Putamen (tissue), 1 donor: Measurements from ENCODE around the gene POLR2E.
"Not testable (repeated sequence)": the region's sequence is repeated elsewhere in the genome, so short reads cannot be mapped to it uniquely, and the experiment has no call there.

Experiments
- DNase-seq: peaks from one replicate; pipeline ENCODE4 v3.0.0-alpha.2; 2016; ENCODE audit warnings: low spot score

Gene POLR2E

DNA sequence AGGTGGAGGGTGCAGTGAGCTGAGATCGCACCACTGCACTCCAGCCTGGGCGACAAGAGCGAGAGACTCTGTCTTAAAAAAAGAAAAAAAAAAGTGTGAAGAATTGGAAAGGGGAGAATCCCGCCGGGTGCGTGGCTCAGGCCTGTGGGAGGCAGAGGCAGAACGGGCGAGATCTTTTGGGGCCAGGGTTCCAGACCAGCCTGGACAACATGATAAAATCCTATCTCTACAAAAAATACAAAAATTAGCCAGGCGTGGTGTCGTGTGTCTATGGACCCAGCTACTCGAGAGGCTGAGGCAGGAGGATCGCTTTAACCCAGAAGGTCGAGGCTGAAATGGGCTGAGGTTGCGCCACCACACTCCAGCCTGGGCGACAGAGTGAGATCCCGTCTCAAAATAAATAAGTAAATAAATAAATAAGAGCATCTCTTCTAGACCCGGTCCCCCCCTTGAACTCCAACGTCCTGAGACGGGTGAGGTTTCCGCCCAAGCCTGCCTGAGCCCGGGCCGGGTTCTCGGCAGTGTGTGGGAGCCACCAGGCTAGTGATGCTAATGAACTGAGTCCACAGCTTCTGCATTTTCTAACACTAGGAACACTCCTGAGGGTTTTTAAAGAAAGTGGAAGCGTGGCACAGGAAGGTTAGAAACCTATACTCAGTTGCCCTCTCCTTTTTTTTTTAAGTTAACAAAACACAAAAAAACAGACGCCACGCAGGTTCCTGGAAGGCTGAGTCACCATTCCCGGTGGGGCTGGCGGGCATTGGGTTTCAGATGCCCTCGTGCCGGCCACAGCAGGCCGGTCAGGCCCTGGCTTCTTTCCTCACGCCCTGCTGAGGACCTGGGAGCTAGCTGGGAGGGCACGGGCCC is 30.7 kb upstream of the POLR2E start:
- no peak for DNase-seq

DNA sequence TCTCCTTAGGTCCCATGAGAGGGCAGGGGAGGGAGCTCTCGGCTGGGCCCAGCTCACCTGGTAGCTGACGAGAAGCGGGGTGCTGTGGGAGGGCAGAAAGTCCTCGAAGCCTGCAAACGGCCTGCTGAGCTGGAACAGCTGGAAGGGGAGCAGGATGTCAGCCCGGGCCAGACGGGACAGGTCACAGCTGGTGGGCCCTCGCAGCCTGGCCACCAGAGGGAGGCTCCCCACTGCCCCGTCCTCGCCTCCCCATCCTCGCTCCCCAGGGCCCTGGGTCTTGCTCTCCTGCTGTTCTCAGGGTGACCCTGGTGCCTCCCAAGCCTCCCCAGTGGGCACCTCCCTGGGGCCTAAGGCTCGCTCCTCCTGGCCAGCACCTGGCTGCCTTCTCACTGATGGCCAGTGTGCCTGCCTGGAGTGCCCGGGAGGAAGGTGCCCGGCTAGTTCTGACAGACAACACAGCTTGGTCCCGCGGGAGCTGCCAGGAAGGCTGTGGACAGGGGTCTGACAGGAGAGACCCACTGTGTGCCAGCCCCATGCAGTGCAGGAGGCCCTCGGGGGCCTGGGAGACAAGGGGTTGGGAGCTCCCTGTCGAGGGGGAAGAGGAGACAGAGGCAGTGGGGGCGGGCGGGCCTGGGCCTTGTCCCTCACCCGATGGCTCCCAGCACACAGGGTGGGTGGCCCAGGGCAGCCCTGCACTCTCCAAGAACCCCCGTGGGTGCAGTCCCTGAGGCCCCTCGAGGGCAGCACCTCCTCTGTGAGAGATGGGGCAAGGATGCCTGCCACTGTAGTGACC is 28.9 kb upstream of the POLR2E start:
- DNase-seq: no peak

DNA sequence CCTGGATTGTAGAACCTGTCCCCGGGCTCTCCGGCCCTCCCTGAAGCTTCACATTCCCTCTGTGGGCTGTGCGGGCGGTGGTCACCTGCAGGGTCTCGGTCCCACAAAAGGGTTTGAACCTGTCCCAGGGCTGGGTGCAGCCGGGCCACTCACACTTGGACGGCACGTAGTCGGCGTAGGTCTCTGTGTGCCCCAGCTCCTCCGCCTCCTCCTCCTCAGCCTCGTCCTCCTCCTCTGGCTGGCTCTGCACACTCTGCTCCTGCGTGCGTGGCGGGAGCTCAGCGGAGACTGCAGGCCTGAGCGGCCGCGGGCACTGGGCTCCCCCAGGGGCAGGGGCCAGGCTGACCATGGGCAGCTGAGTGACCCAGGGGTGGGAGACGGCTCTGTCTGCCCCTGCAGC is 28.2 kb upstream of the POLR2E start:
- no peak for DNase-seq

DNA sequence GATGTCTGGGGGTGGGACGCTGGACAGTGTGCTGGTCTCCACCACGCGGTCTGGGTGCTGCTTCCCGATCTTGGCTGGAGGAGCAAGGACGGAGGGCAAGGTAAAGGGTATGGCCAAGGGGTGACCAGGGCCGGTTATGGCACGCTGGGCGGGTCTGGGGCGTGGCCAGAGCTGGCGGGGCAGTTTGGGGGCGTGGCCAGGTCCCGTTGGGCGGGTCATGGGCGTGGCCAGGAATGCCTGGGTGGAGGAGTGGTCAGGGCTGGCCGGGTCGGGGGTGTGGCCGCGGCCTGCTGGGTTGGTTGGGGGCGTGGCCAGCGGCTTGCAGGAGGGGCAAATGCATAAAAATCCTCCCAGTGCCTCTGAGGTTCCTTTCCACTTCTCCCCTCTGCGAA is 27.8 kb upstream of the POLR2E start:
- DNase-seq: no peak

DNA sequence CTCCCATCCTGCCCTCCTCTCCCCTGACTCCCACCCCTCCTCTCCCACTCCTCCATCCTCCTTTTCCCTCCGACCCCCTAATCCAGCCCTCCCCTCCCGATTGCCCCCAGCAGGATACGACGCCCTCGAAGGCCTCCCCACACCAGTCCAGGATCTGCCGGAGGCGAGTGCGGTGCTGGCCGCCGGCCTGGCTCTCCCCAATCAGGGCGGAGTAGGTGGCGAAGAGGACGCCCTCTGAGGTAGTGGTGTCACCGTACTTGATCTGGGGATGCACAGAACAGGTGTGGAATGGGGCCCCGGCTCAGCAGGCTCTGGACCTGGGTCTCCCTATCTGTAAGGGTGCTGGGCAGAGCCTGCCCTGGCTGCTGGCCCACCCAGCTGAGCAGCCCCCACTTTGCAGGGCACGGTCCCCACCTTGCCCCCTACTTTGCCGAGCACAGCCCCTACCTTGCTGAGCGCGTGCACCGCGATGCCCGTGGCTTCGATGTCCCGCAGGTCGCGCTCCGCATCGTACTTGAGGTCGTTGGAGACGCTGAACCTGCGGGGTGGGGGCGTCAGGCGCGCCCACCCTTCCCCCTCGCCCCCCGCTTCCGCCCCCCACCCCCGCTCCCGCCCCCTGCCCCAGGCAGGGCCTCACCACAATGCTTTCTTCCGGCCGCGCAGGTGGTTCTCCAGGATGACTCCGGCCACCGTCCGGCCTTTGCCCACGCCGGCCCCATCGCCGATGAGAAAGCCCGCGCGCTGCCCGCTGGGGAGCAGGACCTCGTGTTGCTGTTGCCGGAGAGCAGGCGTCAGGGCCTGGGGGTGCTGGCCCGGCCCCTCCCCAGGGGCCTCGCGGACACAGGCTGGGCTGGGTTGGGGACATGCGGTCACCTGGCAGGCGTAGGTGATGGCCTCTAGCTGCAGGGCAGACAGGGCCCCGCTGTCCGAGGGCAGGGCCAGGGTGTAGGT is 27.1 kb upstream of the POLR2E start:
- no peak for DNase-seq

DNA sequence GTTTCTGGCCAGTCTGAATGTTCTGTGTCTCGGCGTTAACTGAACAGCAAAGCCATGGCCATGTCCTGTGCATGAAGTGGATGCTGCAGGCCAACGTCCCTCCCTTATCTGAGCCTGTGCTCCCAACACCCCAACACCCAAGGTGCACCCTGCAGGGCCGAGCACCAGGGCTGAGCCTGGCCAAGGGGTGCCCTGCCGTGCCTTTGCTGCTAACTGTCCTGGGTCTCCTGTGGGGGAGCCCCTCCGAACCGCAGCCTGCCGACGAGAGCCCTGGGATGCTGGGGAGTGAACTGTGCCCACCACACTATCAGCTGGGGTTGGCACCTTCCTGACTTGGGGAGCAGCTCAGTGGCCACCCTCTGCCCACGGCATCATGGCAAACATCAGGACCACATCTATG is 26.2 kb upstream of the POLR2E start:
- DNase-seq: no peak

DNA sequence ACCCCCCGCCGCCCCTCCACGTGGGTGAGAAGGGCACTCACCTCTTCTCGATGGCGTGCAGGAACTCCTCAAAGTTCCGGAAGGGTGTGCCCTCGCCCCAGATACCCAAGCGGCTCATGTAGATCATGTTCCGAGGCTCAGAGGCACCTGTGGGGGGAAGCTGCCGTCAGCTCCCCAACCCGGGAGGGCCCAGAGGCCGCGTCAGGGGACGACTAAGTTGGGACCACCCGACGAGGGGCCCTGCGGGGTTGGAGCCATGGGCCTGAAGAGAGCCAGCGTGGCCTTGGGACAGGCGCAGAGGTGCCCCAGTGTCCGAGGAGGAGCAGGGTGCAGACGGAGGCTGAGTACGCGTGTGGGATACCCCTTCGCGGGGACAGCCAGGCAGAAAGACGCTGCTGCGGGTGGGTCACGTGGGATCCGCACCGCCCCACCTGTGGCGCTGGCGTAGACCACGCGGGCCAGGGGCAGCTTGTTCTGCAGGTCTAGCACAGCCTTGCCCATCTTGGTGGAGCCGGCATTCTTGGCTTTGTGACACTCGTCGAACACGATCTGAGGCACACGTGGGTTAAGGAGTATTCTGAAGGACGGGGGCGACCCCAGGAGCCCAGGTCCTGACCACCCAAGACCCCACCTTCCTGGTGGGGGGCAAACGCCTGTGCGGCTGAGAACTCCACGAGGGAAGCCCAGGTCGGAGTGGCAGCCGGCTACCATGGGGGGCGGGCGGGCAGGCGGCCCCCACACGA is 24.5 kb upstream of the POLR2E start:
- no peak for DNase-seq

DNA sequence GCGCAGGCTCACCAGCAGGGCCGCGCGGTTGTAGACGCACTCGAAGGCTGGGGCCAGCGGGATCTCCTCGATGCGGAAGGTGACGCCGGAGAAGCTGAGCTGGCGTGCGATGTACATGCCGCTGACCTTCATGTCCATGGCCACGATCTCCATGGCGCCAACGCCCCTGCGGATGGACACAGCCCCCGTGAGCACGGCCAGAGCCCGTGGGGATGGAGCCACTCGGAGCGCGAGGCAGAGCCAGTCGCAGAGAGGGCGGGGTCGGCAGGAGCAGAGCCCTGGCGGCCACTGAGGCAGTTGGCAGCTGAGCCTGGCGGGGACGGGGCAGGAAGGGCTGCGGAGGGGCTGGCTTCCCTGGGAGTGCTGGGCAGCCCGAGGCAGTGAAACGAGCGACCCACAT is 23.8 kb upstream of the POLR2E start:
- no peak for DNase-seq

DNA sequence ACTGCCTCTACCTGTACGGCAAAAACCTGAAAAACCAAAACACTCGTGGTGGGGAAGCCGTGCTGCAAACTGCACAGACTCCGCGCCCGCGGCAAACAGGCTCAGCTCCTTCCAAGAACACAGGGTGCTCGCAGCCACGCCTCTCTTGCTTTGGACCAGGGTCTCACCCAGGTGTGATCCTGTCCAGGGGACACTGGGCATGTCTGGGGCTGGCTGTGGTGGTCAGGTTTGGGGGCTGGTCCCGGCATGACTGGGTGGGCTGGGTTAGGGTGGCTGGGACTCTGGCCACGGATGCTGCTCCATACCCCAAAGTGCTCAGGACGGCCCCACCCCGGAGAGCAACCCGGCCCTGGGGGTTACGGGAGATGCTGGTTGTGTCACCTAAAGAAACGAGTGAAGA is 22.5 kb upstream of the POLR2E start:
- no peak for DNase-seq

DNA sequence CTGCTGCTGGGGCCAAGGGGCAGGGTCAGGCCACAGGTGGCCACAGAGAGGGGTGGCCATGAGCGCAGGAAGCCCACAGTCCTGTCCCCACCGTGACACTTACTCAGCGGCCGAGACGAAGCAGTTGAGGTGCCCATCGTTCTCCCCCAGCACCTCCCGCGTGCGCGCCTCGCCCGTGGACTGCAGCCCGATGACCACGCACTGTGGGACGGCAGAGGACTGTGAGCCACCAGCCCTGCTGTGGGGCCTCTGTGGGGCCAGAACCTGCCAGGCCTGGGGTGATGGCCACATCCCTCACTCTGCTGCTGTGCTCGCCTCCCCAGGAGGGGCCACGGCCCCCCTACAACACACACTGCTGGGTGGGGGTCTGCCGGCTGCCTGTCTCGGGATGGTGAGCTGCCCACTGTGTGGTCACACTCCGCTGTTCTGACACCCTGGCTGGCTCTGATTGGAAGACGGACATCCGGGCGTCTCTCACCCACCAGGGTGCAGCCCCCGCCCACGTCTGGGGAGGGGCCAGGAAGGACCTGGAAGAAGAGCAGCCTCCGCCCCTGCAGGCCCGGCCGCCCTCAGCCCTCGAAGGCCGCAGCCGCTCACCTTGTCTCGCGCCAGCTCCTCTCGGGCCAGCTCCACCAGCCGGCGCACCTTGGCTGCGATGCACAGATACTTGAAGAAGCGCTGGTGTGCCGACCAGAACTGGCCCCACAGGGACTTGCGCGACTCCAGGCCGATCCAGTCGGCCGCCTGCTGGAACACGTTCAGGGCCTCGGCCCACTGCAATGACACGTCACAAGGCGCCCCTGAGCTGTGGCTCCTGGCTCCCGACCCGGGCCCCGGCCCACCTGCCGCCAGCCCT is 21.8 kb upstream of the POLR2E start:
- DNase-seq: no peak

DNA sequence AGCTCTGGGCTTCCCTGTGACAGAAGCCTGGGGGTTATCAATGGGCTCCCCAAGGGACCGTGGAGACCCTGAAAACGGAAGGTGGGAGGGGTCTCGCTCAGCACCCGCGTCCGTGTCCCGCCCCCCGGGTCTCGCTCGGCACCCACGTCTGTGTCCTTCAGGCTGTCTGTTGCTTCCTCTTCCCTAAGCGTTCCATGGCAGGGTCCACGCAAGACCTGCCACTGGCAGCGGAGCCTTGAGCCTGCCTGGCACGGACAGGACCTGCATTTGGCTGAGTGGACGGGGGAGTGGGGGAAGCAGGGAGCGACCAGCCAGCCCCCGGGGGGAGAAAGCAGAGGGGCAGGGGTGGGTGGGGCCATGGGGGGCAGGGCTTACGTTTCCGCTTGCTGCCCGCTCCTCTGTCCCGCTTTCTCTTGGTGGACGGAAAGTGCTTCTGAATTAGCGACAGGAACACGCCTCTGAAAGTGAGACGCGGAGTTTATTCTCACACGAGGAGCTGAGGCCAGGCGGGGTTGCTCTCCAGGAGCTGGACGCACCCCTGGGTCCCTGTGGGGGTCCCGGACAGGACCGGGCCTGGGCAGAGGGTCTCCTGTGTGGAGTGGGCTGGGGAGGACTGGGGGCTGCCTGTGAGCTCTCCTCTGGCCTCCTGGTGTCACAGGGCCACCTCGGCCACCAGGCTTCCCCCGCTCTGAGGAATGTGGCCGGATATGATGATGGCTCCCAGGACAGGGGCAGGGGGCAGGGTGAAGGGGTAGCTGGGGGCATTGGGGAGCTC is 20.7 kb upstream of the POLR2E start:
- DNase-seq: no peak

DNA sequence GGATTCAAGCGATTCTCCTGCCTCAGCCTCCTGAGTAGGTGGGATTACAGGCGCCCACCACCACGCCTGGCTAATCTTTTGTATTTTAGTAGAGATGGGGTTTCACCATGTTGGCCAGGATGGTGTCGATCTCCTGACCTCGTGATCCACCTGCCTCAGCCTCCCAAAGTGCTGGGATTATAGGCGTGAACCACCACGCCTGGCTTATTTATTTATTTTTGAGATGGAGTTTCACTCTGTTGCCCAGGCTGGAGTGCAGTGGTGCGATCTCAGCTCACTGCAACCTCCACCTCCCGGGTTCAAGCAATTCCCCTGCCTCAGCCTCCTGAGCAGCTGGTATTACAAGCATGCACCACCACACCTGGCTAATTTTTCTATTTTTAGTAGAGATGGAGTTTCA is 19.6 kb upstream of the POLR2E start:
- DNase-seq: not testable (repeated sequence)

DNA sequence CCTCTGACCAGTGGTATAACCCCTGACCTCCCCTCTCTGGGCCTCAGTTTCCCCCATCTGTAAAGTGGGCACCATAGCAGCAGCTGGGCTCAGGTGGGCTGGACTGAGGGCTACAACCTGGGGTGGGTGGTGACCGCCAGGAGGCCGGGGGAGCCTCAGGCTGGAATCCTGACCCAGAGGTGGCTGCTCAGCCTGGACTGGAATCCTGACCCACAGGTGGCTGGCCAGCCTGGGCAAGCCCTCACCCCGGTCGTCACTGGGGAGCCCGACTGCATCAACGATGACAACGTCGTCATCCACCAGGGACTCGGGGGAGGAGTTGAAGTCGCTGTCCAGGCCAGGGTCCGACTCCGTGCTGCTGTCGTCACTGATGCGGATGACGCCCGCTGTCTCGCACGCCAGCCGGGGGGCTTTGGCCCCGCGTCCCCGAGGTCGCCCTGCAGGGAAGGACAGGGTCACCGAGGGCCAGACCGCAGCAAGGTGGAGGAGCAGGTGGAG is 18.9 kb upstream of the POLR2E start:
- DNase-seq: no peak

DNA sequence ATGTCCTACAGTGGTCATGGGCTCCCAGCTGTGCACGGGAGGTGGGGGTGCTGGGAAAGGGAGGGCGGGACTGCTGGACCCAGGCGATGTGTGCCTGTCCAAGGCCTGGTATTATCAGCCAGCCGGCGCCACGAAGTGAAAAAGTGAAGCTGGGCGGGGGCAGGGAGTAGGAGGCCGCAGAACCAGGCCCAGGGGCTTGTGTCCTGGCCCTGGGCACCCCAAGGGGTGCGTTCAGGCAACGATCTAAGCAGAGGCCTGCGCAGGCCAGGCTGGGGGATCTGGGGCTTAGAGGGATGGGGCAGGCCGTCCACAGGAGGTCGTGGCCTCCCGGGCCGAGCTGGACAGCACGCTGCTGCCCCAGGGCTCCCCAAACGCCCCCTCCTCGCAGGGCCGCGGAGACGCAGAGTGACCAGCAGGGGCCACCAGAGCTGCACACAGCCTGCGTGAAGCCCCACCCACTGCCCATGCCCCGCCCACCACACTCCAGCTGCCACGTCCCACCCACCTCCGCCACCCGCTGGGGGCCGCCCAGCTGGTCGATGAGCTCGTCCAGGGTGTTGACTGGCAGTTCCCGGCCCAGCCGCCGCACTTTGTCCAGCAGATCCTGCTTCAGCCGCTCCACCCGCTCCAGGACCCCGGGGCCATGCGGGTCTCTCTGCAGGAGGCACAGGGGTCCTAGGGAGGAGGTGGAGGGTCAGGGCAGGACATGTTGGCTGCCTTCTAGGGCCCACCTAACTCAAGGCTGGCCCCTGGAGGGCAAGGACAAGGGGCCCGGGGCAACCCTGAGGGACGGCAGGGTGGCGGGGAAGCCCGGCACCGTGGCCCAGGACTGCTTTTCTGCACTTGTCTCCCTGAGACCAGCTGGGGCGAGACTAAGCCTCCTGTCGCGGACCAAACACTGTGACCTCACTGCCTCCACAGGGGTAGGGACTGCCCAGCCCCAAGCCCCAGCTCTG is 18.1 kb upstream of the POLR2E start:
- DNase-seq: peak; percentile 91

DNA sequence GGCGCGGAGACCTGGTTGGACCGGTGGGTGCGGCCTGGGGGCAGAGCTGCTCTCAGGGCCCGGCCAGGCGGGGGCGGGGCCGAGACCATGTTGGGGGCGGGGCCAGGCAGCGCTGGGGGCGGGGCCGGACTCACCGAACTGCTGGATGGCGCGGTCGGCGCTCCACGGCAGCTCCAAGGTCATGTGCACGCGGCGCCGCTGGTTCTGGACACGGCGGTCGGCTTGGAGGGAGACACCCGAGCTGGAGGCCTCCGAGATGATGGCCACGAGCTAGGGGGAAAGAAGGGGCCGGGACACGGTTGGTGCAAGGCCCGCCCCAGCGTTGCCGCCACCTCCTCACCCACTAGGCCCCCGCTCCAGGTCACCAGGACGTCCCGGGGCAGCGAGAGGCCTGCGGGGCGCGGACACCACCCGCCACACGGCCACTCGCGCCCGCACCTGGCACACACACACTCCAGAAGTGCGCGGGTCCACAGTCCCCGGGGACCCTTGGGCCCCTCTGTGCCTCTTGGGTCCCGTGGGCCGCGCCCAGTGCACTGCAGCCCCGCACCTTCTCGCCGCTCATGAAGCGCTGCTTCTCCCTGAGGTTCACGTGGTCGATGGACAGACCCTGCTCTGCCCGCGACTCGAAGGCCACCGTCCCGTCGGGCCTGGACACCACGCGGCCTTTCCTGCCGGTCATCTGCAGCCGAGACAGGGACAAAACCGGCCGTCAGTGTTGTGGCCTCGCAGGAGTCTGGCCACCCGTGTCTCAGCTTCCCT is 17.3 kb upstream of the POLR2E start:
- no peak for DNase-seq

DNA sequence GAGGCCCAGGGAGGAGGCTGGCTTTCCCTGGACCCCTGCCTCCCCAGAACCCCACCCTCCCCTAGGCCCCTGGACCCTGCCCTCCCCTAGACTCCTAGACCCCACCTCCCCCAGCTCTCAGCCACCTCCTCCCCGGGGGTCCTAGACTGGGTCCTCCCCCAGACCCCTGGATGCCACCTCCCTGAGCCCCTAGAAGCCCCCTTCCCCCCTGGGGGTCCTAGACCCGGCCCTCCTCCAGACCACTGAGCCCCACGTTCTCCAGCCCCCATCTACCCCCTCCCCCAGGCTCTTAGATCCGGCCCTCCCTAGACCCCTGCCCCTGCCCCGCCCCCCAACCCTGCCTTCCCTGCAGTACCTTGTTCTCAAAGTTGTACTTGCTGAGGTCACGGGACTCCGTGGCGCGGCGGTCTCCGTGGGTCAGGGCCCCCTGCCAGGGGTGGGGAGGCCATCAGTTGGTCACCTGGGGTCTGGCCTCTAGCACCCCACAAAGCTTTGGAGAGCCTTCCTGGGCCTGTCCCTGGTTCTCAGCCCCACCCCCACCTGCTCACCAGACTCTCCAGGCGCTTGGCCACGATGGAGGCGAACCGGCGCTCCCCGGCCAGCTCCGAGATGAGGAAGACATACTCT is 16.6 kb upstream of the POLR2E start:
- DNase-seq: no peak
